HepG2 (cell line): ENCODE measurements around the gene AUNIP. TPM values are rescaled to one million over a fixed set of nuclear protein-coding genes. Genes with fewer than 3 reads are reported as not detected.

Experiments
- AKNA ChIP-seq: sonication (generic); formaldehyde crosslinking; IDR thresholded peaks from 2 replicates; pipeline ENCODE4 v1.4.0; 2020; ENCODE audit warnings: missing genetic modification reagents, borderline replicate concordance
- FOXC1 ChIP-seq: sonication (generic); formaldehyde crosslinking; IDR thresholded peaks from 2 replicates; pipeline ENCODE4 v1.8.0; 2022; ENCODE audit warnings: mild to moderate bottlenecking, missing genetic modification reagents, borderline replicate concordance
- FOXO1 ChIP-seq: sonication (generic); formaldehyde crosslinking; IDR thresholded peaks from 2 replicates; pipeline ENCODE4 v1.4.0; 2020; ENCODE audit warnings: missing genetic modification reagents
- GATA4 ChIP-seq: sonication (generic); IDR thresholded peaks from 2 replicates; pipeline ENCODE4 v1.6.1; 2016; ENCODE audit warnings: antibody characterized with exemption, low read depth, borderline replicate concordance
- HDAC2 ChIP-seq: sonication (generic); formaldehyde crosslinking; IDR thresholded peaks from 2 replicates; pipeline ENCODE4 v1.4.0; 2020; ENCODE audit warnings: missing genetic modification reagents
- MBD4 ChIP-seq: IDR thresholded peaks from 2 replicates; pipeline ENCODE4 v1.6.1; 2012; ENCODE audit warnings: low read length, inconsistent platforms, borderline replicate concordance
- MIXL1 ChIP-seq: IDR thresholded peaks from 2 replicates; pipeline ENCODE4 v1.6.1; 2016
- NFRKB ChIP-seq: fragments of 450-650 bp; IDR thresholded peaks from 2 replicates; pipeline ENCODE4 v1.6.1; 2017
- NFYB ChIP-seq: sonication (generic); formaldehyde crosslinking; IDR thresholded peaks from 2 replicates; pipeline ENCODE4 v1.4.0; 2020; ENCODE audit warnings: missing genetic modification reagents
- PAX8 ChIP-seq: sonication (generic); formaldehyde crosslinking; IDR thresholded peaks from 2 replicates; pipeline ENCODE4 v1.8.0; 2022; ENCODE audit warnings: mild to moderate bottlenecking, missing genetic modification reagents, borderline replicate concordance
- POLR2AphosphoS2 ChIP-seq: IDR thresholded peaks from 2 replicates; pipeline ENCODE4 v1.6.1; 2011; ENCODE audit warnings: low read depth, low read length, improper control_type of control experiment
- REPIN1 ChIP-seq: sonication (generic); formaldehyde crosslinking; IDR thresholded peaks from 2 replicates; pipeline ENCODE4 v1.8.0; 2022; ENCODE audit warnings: missing genetic modification reagents, low read depth, mild to moderate bottlenecking, borderline replicate concordance
- THAP7 ChIP-seq: sonication (generic); formaldehyde crosslinking; IDR thresholded peaks from 2 replicates; pipeline ENCODE4 v1.8.1; 2023; ENCODE audit warnings: mild to moderate bottlenecking, missing genetic modification reagents
- ZIK1 ChIP-seq: sonication (generic); formaldehyde crosslinking; IDR thresholded peaks from 2 replicates; pipeline ENCODE4 v1.5.0; 2020; ENCODE audit warnings: mild to moderate bottlenecking, low read depth, missing genetic modification reagents, borderline replicate concordance
- ZKSCAN8 ChIP-seq: IDR thresholded peaks from 2 replicates; pipeline ENCODE4 v1.6.1; 2016; ENCODE audit warnings: borderline replicate concordance, missing genetic modification reagents, missing compliant biosample characterization
- ZNF292 ChIP-seq: sonication (generic); formaldehyde crosslinking; IDR thresholded peaks from 2 replicates; pipeline ENCODE4 v1.8.1; 2022; ENCODE audit warnings: mild to moderate bottlenecking, low read depth, missing genetic modification reagents, borderline replicate concordance
- ZNF430 ChIP-seq: sonication (generic); formaldehyde crosslinking; IDR thresholded peaks from 2 replicates; pipeline ENCODE4 v1.9.0; 2021; ENCODE audit warnings: mild to moderate bottlenecking, missing genetic modification reagents
- ZNF569 ChIP-seq: sonication (generic); formaldehyde crosslinking; IDR thresholded peaks from 2 replicates; pipeline ENCODE4 v1.5.0; 2020; ENCODE audit warnings: mild to moderate bottlenecking, missing genetic modification reagents, moderate library complexity, borderline replicate concordance
- ZNF687 ChIP-seq: sonication (generic); formaldehyde crosslinking; IDR thresholded peaks from 2 replicates; pipeline ENCODE4 v1.5.1; 2020; ENCODE audit warnings: mild to moderate bottlenecking, missing genetic modification reagents, moderate library complexity
- polyA plus RNA-seq, 8 experiments: library from polyadenylated mRNA; depleted of rRNA in 3 of 8; stranded (reverse) in 7 of 8; unstranded in 1 of 8; fragments of >200 nt; fragmentation: Illumina TruSeq in 4 of 8; extraction: Trizol in 4 of 8; gene quantifications; 2 replicates each; pipeline versions ENCODE4 v1.2.1 to v1.2.3, GENCODE V29; 2011 to 2016; ENCODE audit warnings: low read depth in 4 of 8, missing spikeins in 1 of 8, mixed read lengths in 1 of 8; ENCODE audit not compliant: insufficient read depth in 1 of 8
- total RNA-seq, 5 experiments: library from RNA; depleted of rRNA; stranded (reverse); fragments of >200 nt; fragmentation: Illumina TruSeq; extraction: Trizol; gene quantifications; 2 replicates each; pipeline ENCODE4 v1.2.3, GENCODE V29; 2016; ENCODE audit warnings: low read depth in 1 of 5

AUNIP gene
- total and polyA plus RNA-seq, 2 of the 13 experiments (the other 11 are each of a cell fraction or from before 2014, with no cell fraction given), result 3.8 to 12.3 TPM

GRCh38 chr1:25875856-25876692 is 16.8 kb upstream of the AUNIP start (continued):
- TF ChIP-seq FOXC1 (0 out of 2 replicates have a peak, but pooled peaks have one; percentile 15), FOXO1 (CRISPR knock-in tag) (no peak), NFRKB (no peak), MBD4 (no peak), ZNF687 (CRISPR knock-in tag) (peak; percentile 49), ZNF292 (peak; percentile 42; the same call in 1 of the 2 replicates), MIXL1 (CRISPR knock-in tag) (no peak), THAP7 (CRISPR knock-in tag) (no peak), ZNF569 (CRISPR knock-in tag) (no peak), AKNA (no peak), ZNF430 (CRISPR knock-in tag) (peak; percentile 13; the same call in 1 of the 2 replicates), POLR2AphosphoS2 (no peak), REPIN1 (CRISPR knock-in tag) (no peak), HDAC2 (CRISPR knock-in tag) (0 out of 2 replicates have a peak, but pooled peaks have one; percentile 0), GATA4 (no peak), NFYB (no peak), ZIK1 (CRISPR knock-in tag) (no peak), PAX8 (CRISPR knock-in tag) (0 out of 2 replicates have a peak, but pooled peaks have one; percentile 4), ZKSCAN8 (CRISPR knock-in tag) (no peak)
